ENCODE data around the gene CYP4B1.
"Not testable (repeated sequence)": the region's sequence is repeated elsewhere in the genome, so short reads cannot be mapped to it uniquely, and the experiment has no call there.

The CYP4B1 gene

GRCh38 chr1:46816930-46817329 is 18.1 kb downstream of the CYP4B1 start:
- no peak for DNase-seq

GRCh38 chr1:46817814-46818213 is 19.0 kb downstream of the CYP4B1 start:
- DNase-seq = no peak

- DNase-seq = no peak
Observed at GRCh38 chr1:46818591-46818990, 19.7 kb downstream of the CYP4B1 start.

- no peak for DNase-seq
Observed at GRCh38 chr1:46819335-46819734, 20.5 kb downstream of the CYP4B1 start.

- no peak for DNase-seq
Observed at GRCh38 chr1:46820076-46820475, 21.2 kb downstream of the CYP4B1 start.

GRCh38 chr1:46820560-46821060 is 21.8 kb downstream of the CYP4B1 start:
- DNase-seq = peak; percentile 75

GRCh38 chr1:46822248-46822826 is 23.5 kb downstream of the CYP4B1 start:
- peak; percentile 48 for DNase-seq

GRCh38 chr1:46823151-46823550 is 24.3 kb downstream of the CYP4B1 start:
- no peak for DNase-seq

GRCh38 chr1:46826892-46827291 is 28.0 kb downstream of the CYP4B1 start:
- not testable (repeated sequence) for DNase-seq

GRCh38 chr1:46830665-46831322 is 31.9 kb downstream of the CYP4B1 start:
- no peak for DNase-seq

GRCh38 chr1:46835469-46835868 is 36.6 kb downstream of the CYP4B1 start:
- not testable (repeated sequence) for DNase-seq

- not testable (repeated sequence) for DNase-seq
Observed at GRCh38 chr1:46846386-46846785, 47.5 kb downstream of the CYP4B1 start.

- DNase-seq = not testable (repeated sequence)
Observed at GRCh38 chr1:46857660-46858065, 58.8 kb downstream of the CYP4B1 start.

GRCh38 chr1:46862348-46862747 is 63.5 kb downstream of the CYP4B1 start:
- DNase-seq = no peak

Data from DMS79 treated with DMSO at 0.1 percent for 48 hours (cell line).